GM08714 (cell line): Measurements from ENCODE around the gene ERFL.

Experiments
- H3K4me3 ChIP-seq: fragments of 200-500 bp; sonication (Bioruptor generic); 2 replicates; pipeline ENCODE4 v1.5.1; 2014; ENCODE audit warnings: mild to moderate bottlenecking, low read length, inconsistent platforms
- ZNF274 ChIP-seq: IDR thresholded peaks from 2 replicates; pipeline ENCODE4 v1.6.1; 2012; ENCODE audit warnings: mild to moderate bottlenecking, low read depth, low read length

Gene ERFL

GRCh38 chr19:41907994-41908615 lies 20.1 kb downstream of the ERFL start:
- no peak overlapping the region for H3K4me3 ChIP-seq
- no peak for TF ChIP-seq ZNF274

- TF ChIP-seq ZNF274: no peak
- H3K4me3 ChIP-seq: no peak overlapping the region
Measured at GRCh38 chr19:41906916-41907680, 21.2 kb downstream of the ERFL start.

- H3K4me3 ChIP-seq: no peak overlapping the region
- no peak for TF ChIP-seq ZNF274
Measured at GRCh38 chr19:41906271-41906670, 22.0 kb downstream of the ERFL start.

- no peak overlapping the region for H3K4me3 ChIP-seq
- no peak for TF ChIP-seq ZNF274
Measured at GRCh38 chr19:41905273-41906002, 22.8 kb downstream of the ERFL start.

GRCh38 chr19:41904118-41904870 lies 24.0 kb downstream of the ERFL start:
- no peak overlapping the region for H3K4me3 ChIP-seq
- no peak for TF ChIP-seq ZNF274

- no peak for TF ChIP-seq ZNF274
- no peak overlapping the region for H3K4me3 ChIP-seq
Measured at GRCh38 chr19:41903193-41903953, 24.9 kb downstream of the ERFL start.

GRCh38 chr19:41902594-41902993 lies 25.7 kb downstream of the ERFL start:
- no peak for TF ChIP-seq ZNF274
- no peak overlapping the region for H3K4me3 ChIP-seq

- no peak for TF ChIP-seq ZNF274
- H3K4me3 ChIP-seq: no peak overlapping the region
Measured at GRCh38 chr19:41901707-41902360, 26.4 kb downstream of the ERFL start.

- no peak overlapping the region for H3K4me3 ChIP-seq
- no peak for TF ChIP-seq ZNF274
Measured at GRCh38 chr19:41898235-41898634, 30.0 kb downstream of the ERFL start.

- TF ChIP-seq ZNF274: no peak
Measured at GRCh38 chr19:41897820-41898219, 30.4 kb downstream of the ERFL start.

GRCh38 chr19:41897181-41897580 lies 31.1 kb downstream of the ERFL start:
- no peak overlapping the region for H3K4me3 ChIP-seq
- TF ChIP-seq ZNF274: no peak

More at GRCh38 chr19:41897820-41898219, 30.4 kb downstream of the ERFL start:
- H3K4me3 ChIP-seq: no peak overlapping the region

- no peak overlapping the region for H3K4me3 ChIP-seq
- no peak for TF ChIP-seq ZNF274
Measured at GRCh38 chr19:41896581-41896942, 31.7 kb downstream of the ERFL start.
